SK-N-SH (cell line): ENCODE data around the gene MEF2B. TPM values are rescaled to one million over a fixed set of nuclear protein-coding genes. Genes with fewer than 3 reads are reported as not detected.
A peak's percentile ranks its signal among the peaks of the same experiment; 100 is the strongest.
"Not testable (repeated sequence)": the region's sequence is repeated elsewhere in the genome, so short reads cannot be mapped to it uniquely, and the experiment has no call there.

Source experiments
- CTCF ChIA-PET: fragments of 300-600, 350-600 bp; formaldehyde crosslinking; extraction: SDS; loops from one replicate; lab custom pipeline; 2021; lab: Yijun Ruan, JAX
- POLR2A ChIA-PET: fragments of 350-600 bp; sonication (Branson Sonifier 250); formaldehyde crosslinking; extraction: SDS; loops from one replicate; lab custom pipeline; 2020; ENCODE audit warnings: antibody characterized with exemption, inconsistent platforms; lab: Yijun Ruan, JAX
- DNase-seq: peaks from one replicate; pipeline ENCODE4 v3.0.0; 2012
- H2AFZ ChIP-seq: fragments of 200-600 bp; sonication (generic); 2 replicates; pipeline ENCODE4 v1.8.1; 2016; ENCODE audit warnings: antibody characterized with exemption, mild to moderate bottlenecking, low read depth
- H3F3A ChIP-seq: fragments of 200-600 bp; sonication (generic); replicated peaks from 2 replicates; pipeline ENCODE3; 2016; ENCODE audit warnings: antibody characterized with exemption, mild to moderate bottlenecking; ENCODE audit not compliant: insufficient read depth
- H3K27ac ChIP-seq, 2 experiments: fragments of 200-500 bp in 1 of 2; fragments of 200-600 bp in 1 of 2; sonication (Bioruptor generic) in 1 of 2; sonication (generic), shearing (Covaris generic) in 1 of 2; 2 replicates each; pipeline versions ENCODE4 v1.5.1 to v1.6.1; 2014 to 2016; ENCODE audit warnings: low read depth in 2 of 2, inconsistent platforms in 1 of 2, low read length in 1 of 2, mild to moderate bottlenecking in 1 of 2, mixed read lengths in 1 of 2
- H3K27me3 ChIP-seq: fragments of 200-600 bp; sonication (generic), shearing (Covaris generic); 2 replicates; pipeline ENCODE4 v1.6.1; 2016; ENCODE audit warnings: mixed run types; ENCODE audit not compliant: insufficient read depth
- H3K36me3 ChIP-seq, 2 experiments: fragments of 200-500 bp in 1 of 2; fragments of 200-600 bp in 1 of 2; sonication (Bioruptor generic) in 1 of 2; sonication (generic) in 1 of 2; replicated peaks in 1 of 2; 2 replicates each; pipeline versions ENCODE3 to v1.5.1; 2014 to 2016; ENCODE audit warnings: low read length in 1 of 2, mild to moderate bottlenecking in 1 of 2; ENCODE audit not compliant: insufficient read depth in 2 of 2, control insufficient read depth in 1 of 2
- H3K4me1 ChIP-seq, 2 experiments: fragments of 200-500 bp in 1 of 2; fragments of 200-600 bp in 1 of 2; sonication (Bioruptor generic) in 1 of 2; sonication (generic), shearing (Covaris generic) in 1 of 2; 2 replicates each; pipeline versions ENCODE4 v1.5.1 to v1.6.1; 2014 to 2016; ENCODE audit warnings: low read depth in 1 of 2, low read length in 1 of 2, mixed run types in 1 of 2; ENCODE audit not compliant: insufficient read depth in 2 of 2, control insufficient read depth in 1 of 2
- H3K4me2 ChIP-seq: fragments of 200-600 bp; sonication (generic), shearing (Covaris generic); 2 replicates; pipeline ENCODE4 v1.6.1; 2017; ENCODE audit warnings: mixed run types
- H3K4me3 ChIP-seq, 2 experiments: fragments of 200-500 bp in 1 of 2; fragments of 200-600 bp in 1 of 2; sonication (Bioruptor generic) in 1 of 2; sonication (generic), shearing (Covaris generic) in 1 of 2; 2 replicates each; pipeline versions ENCODE4 v1.5.1 to v1.8.1; 2014 to 2016; ENCODE audit warnings: low read depth in 2 of 2, inconsistent platforms in 1 of 2, low read length in 1 of 2, mild to moderate bottlenecking in 1 of 2, mixed read lengths in 1 of 2, moderate library complexity in 1 of 2
- H3K79me2 ChIP-seq: fragments of 200-600 bp; sonication (generic); 2 replicates; pipeline ENCODE4 v1.8.1; 2017; ENCODE audit warnings: mild to moderate bottlenecking; ENCODE audit not compliant: insufficient read depth
- H3K9ac ChIP-seq: fragments of 200-600 bp; sonication (generic); 2 replicates; pipeline ENCODE4 v1.6.1; 2017; ENCODE audit warnings: mixed run types
- H3K9me2 ChIP-seq: fragments of 200-600 bp; sonication (generic); 2 replicates; pipeline ENCODE4 v1.6.1; 2017; ENCODE audit warnings: mixed run types
- H3K9me3 ChIP-seq: fragments of 200-600 bp; sonication (generic); 2 replicates; pipeline ENCODE4 v1.6.1; 2017; ENCODE audit warnings: mixed run types, mild to moderate bottlenecking, moderate library complexity
- H4K20me1 ChIP-seq: fragments of 200-600 bp; sonication (generic); 2 replicates; pipeline ENCODE4 v1.6.1; 2017; ENCODE audit warnings: mild to moderate bottlenecking, mixed run types; ENCODE audit not compliant: insufficient read depth
- EP300 ChIP-seq, 2 experiments: IDR thresholded peaks; 2 replicates each; pipeline versions ENCODE4 v1.4.0 to v1.6.1; 2012; ENCODE audit warnings: borderline replicate concordance in 1 of 2, low read depth in 1 of 2, low read length in 1 of 2
- FOXJ3 ChIP-seq: sonication (generic); formaldehyde crosslinking; IDR thresholded peaks from 2 replicates; pipeline ENCODE4 v1.5.1; 2020; ENCODE audit warnings: mild to moderate bottlenecking, missing genetic modification reagents
- IRF3 ChIP-seq: fragments of 150-350 bp; IDR thresholded peaks from 2 replicates; pipeline ENCODE4 v1.6.1; 2016; ENCODE audit warnings: mild to moderate bottlenecking, low read depth, low read length
- JUND ChIP-seq: IDR thresholded peaks from 2 replicates; pipeline ENCODE4 v1.4.0; 2012
- MEF2A ChIP-seq: IDR thresholded peaks from 2 replicates; pipeline ENCODE4 v1.4.0; 2012; ENCODE audit warnings: low read depth, borderline replicate concordance
- NRF1 ChIP-seq: IDR thresholded peaks from 2 replicates; pipeline ENCODE4 v1.6.1; 2012; ENCODE audit warnings: low read depth, mild to moderate bottlenecking, low read length
- PBX3 ChIP-seq: IDR thresholded peaks from 2 replicates; pipeline ENCODE4; 2012
- POLR2AphosphoS5 ChIP-seq: IDR thresholded peaks from 2 replicates; pipeline ENCODE4 v1.6.1; 2012; ENCODE audit warnings: low read depth, low read length
- RXRA ChIP-seq: IDR thresholded peaks from 2 replicates; pipeline ENCODE4 v1.4.0; 2012; ENCODE audit warnings: low read depth, mild to moderate bottlenecking, borderline replicate concordance
- TEAD4 ChIP-seq: IDR thresholded peaks from 2 replicates; pipeline ENCODE4 v1.4.0; 2012; ENCODE audit warnings: mild to moderate bottlenecking, borderline replicate concordance; ENCODE audit not compliant: insufficient read depth
- WGBS: methylation state at CpG from one replicate; pipeline ENCODE4 v1.1.6; 2017; ENCODE audit warnings: low lambda C conversion rate; 5-methylcytosine and 5-hydroxymethylcytosine counted together
- polyA plus RNA-seq, 3 experiments: library from polyadenylated mRNA; depleted of rRNA; stranded (reverse); fragments of >200 nt; gene quantifications; 2 replicates each; pipeline ENCODE4 v1.2.3, GENCODE V29; 2012

The MEF2B gene
- polyA plus RNA-seq, 1 of the 3 experiments (the other 2 are of a cell fraction) = 1.0 TPM

- TF ChIP-seq EP300 (IDR thresholded peaks at IDR 0.05; ENCODE audit: borderline replicate concordance in 1 of 2, low read depth in 1 of 2, low read length in 1 of 2) (no peak), FOXJ3 (no peak), PBX3 (no peak)
Measured at GRCh38 chr19:19106056-19106551, 64.0 kb downstream of the MEF2B start (continued).

GRCh38 chr19:19105365-19106055 lies 64.6 kb downstream of the MEF2B start:
- Histone ChIP-seq H3K27ac (no peak overlapping the region), H3K9me2 (no peaks in the 10 kb centered on the region), H4K20me1 (no peaks in the 10 kb centered on the region), H3K4me2 (no peak overlapping the region), H3K36me3 (no peaks in the 10 kb centered on the region), H3K9ac (no peak overlapping the region), H3K9me3 (no peaks in the 10 kb centered on the region), H3K4me1 (no peaks in the 10 kb centered on the region; a peak in 1 of 4 replicates)
- POLR2A ChIA-PET = no interaction called here
- peak; percentile 56 for DNase-seq
- no peak for TF ChIP-seq EP300 (IDR thresholded peaks at IDR 0.05; ENCODE audit: borderline replicate concordance in 1 of 2, low read depth in 1 of 2, low read length in 1 of 2)
- no peak for TF ChIP-seq MEF2A
- TF ChIP-seq RXRA = no peak
- no peak for TF ChIP-seq POLR2AphosphoS5
- TF ChIP-seq NRF1 = no peak
- TF ChIP-seq JUND = no peak
- TF ChIP-seq, all 33 proteins: peak for 0
- 84% methylated on average over 32 of the region's 36 CpGs for WGBS
- Histone ChIP-seq H3K4me3 (no peak overlapping the region), H2AFZ (no peak overlapping the region), H3F3A (no peaks in the 10 kb centered on the region), H3K79me2 (no peaks in the 10 kb centered on the region), H3K27me3 (no peaks in the 10 kb centered on the region)
- CTCF ChIA-PET = interaction anchor here (0.7 kb wide), 1 partner anchor 10 kb away, joined by 3 read pairs; no protein-coding TSS in a partner anchor

- DNase-seq = no peak
- POLR2A ChIA-PET = no interaction called here
Measured at GRCh38 chr19:19103167-19103566, 66.9 kb downstream of the MEF2B start.

GRCh38 chr19:19102566-19102965 lies 67.5 kb downstream of the MEF2B start:
- H3K4me1 ChIP-seq, H3K4me2 ChIP-seq, H3K79me2 ChIP-seq, H3K9me3 ChIP-seq, H3K9me2 ChIP-seq, POLR2A ChIA-PET, H3F3A ChIP-seq, H4K20me1 ChIP-seq, DNase-seq, H3K36me3 ChIP-seq, H3K27ac ChIP-seq, H2AFZ ChIP-seq, H3K27me3 ChIP-seq, H3K4me3 ChIP-seq, H3K9ac ChIP-seq: not testable (repeated sequence)
- WGBS = 92% methylated on average over 10 of the region's 10 CpGs
- CTCF ChIA-PET = interaction anchor here (1.9 kb wide), 1 partner anchor 72 kb away, joined by 8 read pairs; no protein-coding TSS in a partner anchor

More at GRCh38 chr19:19103167-19103566, 66.9 kb downstream of the MEF2B start:
- Histone ChIP-seq H3K79me2 (no peaks in the 10 kb centered on the region), H3K36me3 (no peaks in the 10 kb centered on the region), H3K27ac (no peak overlapping the region), H3K4me3 (no peak overlapping the region), H3K4me2 (no peak overlapping the region), H3K9me3 (no peaks in the 10 kb centered on the region), H4K20me1 (no peaks in the 10 kb centered on the region), H3K9me2 (no peaks in the 10 kb centered on the region), H3K27me3 (no peaks in the 10 kb centered on the region), H2AFZ (no peak overlapping the region), H3F3A (no peaks in the 10 kb centered on the region), H3K9ac (no peak overlapping the region), H3K4me1 (no peaks in the 10 kb centered on the region; a peak in 1 of 4 replicates)
- 90% methylated on average over 11 of the region's 11 CpGs for WGBS
- TF ChIP-seq TEAD4 (no peak), IRF3 (no peak)
- CTCF ChIA-PET = interaction anchor here (1.9 kb wide), 1 partner anchor 71 kb away, joined by 8 read pairs; no protein-coding TSS in a partner anchor
